Mucosa of stomach (tissue), 1 donor: Measurements from ENCODE around the gene PADI3.

Experiments
- H3K27me3 ChIP-seq: one replicate; pipeline ENCODE4 v1.7.0; 2013; ENCODE audit warnings: mild to moderate bottlenecking, low read length; ENCODE audit not compliant: control insufficient read depth, insufficient read depth
- H3K36me3 ChIP-seq: one replicate; pipeline ENCODE4 v1.7.0; 2013; ENCODE audit warnings: low read length; ENCODE audit not compliant: control insufficient read depth, insufficient read depth
- H3K4me1 ChIP-seq: one replicate; pipeline ENCODE4 v1.7.0; 2013; ENCODE audit warnings: mild to moderate bottlenecking, low read length; ENCODE audit not compliant: control insufficient read depth, insufficient read depth
- H3K4me3 ChIP-seq: one replicate; pipeline ENCODE4 v1.7.0; 2013; ENCODE audit warnings: low read length
- H3K9ac ChIP-seq: one replicate; pipeline ENCODE4 v1.7.0; 2013; ENCODE audit warnings: mild to moderate bottlenecking, low read length, moderate library complexity
- H3K9me3 ChIP-seq: one replicate; pipeline ENCODE4 v1.7.0; 2013; ENCODE audit warnings: mild to moderate bottlenecking, low read length, moderate library complexity; ENCODE audit not compliant: control insufficient read depth
- donor health status: Pancreatic carcinoma.

PADI3 gene

GRCh38 chr1:17207966-17208418, 40.9 kb upstream of the PADI3 start:
- Histone ChIP-seq H3K9me3 (no peaks in the 10 kb centered on the region), H3K4me3 (no peak overlapping the region), H3K4me1 (peaks cover 8% of the 10 kb centered on the region), H3K9ac (no peak overlapping the region), H3K36me3 (no peaks in the 10 kb centered on the region), H3K27me3 (peaks cover 22% of the 10 kb centered on the region)

- H3K9ac ChIP-seq = no peak overlapping the region
- no peaks in the 10 kb centered on the region for H3K9me3 ChIP-seq
- peaks cover 9% of the 10 kb centered on the region for H3K4me1 ChIP-seq
- H3K36me3 ChIP-seq = no peaks in the 10 kb centered on the region
- no peak overlapping the region for H3K4me3 ChIP-seq
- H3K27me3 ChIP-seq = peaks cover 27% of the 10 kb centered on the region
Observed at GRCh38 chr1:17208546-17208945, 40.4 kb upstream of the PADI3 start.

DNA sequence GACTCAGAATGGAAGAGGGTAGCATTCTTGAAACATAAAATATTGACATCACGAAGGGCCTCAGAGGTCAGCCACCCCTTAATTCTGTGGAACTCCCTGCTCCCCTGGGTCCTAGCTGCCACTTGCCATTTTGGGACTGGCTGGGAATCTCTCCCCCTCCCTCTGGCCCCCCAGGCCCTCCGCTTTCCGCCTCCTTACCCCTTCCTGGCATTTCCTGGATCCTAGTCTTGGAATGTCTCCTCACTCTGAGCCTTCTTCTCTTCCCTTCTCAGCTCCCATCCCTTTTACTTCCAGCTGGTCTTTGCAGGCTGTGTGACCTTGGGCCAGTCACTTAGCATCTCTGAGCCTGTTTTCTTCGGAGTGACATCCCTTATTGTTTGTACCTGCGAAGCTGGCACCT, 39.5 kb upstream of the PADI3 start:
- peaks cover 25% of the 10 kb centered on the region for H3K27me3 ChIP-seq

DNA sequence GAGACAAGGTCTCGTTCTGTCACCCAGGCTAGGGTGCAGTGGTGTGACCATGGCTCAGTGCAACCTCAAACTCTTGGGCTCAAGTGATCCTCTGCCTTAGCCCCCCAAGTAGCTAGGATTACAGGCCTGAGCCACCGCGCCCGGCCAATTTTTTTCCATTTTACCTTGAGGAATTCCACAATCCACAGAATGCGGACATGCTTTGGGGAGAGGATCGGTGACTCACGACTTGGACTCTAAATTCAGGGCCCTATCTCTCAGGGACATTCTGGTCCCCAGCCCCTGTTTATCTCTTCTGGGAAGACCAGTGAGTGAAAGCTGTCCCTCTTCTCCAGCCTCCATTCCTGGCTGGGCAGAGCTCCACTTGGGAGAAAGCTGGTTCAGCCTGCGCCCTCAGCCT, 38.7 kb upstream of the PADI3 start:
- H3K36me3 ChIP-seq = no peaks in the 10 kb centered on the region
- no peak overlapping the region for H3K9ac ChIP-seq
- H3K9me3 ChIP-seq = no peaks in the 10 kb centered on the region
- peaks cover 9% of the 10 kb centered on the region for H3K4me1 ChIP-seq
- no peak overlapping the region for H3K4me3 ChIP-seq
- peaks cover 21% of the 10 kb centered on the region for H3K27me3 ChIP-seq

More for the DNA sequence above, 39.5 kb upstream of the PADI3 start:
- H3K9me3 ChIP-seq = no peaks in the 10 kb centered on the region
- no peaks in the 10 kb centered on the region for H3K36me3 ChIP-seq
- H3K4me3 ChIP-seq = no peak overlapping the region
- H3K4me1 ChIP-seq = peaks cover 9% of the 10 kb centered on the region
- H3K9ac ChIP-seq = no peak overlapping the region

DNA sequence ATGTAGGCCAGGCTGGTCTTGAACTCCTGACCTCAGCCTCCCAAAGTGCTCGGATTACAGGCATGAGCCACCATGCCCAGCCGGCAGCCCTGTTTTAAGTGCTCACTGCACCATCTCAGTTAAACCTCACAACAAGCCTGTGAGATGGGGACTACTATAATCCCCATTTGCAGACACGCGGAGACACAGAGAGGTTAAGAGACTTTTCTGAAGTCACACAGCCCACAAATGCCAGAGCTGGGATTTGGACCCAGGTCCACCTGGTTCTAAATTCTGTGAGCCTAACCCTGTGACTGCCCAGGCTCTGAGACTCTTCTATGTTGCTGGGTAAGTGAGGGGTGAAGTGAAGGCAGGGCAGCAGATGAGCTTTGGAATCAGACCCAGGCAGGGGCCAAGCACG, 37.5 kb upstream of the PADI3 start:
- Histone ChIP-seq H3K4me1 (peaks cover 9% of the 10 kb centered on the region), H3K9ac (no peak overlapping the region), H3K4me3 (no peak overlapping the region), H3K9me3 (no peaks in the 10 kb centered on the region), H3K27me3 (peaks cover 15% of the 10 kb centered on the region), H3K36me3 (no peaks in the 10 kb centered on the region)

DNA sequence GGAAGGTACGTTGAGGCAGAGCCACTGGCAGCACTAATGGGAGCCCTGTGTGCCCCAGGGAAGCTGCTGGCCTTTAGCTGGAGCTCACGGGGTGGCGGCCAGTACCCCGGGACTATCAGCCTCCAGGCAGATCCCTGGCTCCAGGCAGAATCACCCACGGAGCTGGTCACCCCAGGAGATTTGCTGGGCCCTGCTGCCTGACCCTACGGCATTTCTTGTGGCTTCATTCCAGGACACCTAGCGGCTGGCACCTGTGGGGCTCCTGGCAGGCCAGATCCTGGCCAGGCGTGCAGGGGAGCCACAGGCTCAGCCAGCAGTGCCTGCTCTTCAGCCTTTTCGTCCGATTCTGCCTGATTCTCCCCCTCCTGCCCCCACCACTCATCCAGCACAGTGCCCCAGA, 36.9 kb upstream of the PADI3 start:
- H3K27me3 ChIP-seq = peaks cover 15% of the 10 kb centered on the region
- H3K36me3 ChIP-seq = no peaks in the 10 kb centered on the region
- H3K4me1 ChIP-seq = peaks cover 9% of the 10 kb centered on the region
- no peaks in the 10 kb centered on the region for H3K9me3 ChIP-seq
- no peak overlapping the region for H3K4me3 ChIP-seq
- H3K9ac ChIP-seq = no peak overlapping the region

DNA sequence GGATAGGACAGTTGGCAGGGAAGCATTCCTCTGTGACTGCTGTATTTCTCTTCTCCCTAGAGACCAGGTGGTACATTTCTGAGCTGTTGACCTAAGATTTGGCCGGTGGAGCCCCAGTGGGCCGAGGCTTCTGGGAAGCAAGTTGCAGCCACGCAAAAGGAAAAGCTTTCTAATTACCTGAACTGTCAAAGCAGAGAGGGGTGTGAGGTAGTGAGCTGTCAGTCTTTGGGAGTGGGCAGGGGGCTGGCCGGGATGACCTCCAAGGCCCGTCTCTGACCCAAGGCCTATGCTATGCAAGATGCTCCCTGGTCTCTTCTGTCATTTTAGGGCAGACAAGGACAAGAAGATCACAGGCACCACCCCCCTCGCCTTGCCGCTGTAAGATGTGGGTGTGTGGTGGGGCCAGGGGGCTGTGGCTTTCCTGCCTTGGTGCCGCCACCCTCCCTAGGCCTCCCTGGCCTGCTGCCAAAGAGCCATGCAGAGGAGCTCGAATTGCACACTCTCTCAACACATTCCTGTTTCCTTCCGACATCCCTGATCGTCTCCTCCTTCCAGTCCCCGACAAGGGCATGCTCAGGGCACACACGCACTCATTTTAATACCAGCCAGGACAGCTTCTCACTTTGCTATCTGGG, 36.3 kb upstream of the PADI3 start:
- no peaks in the 10 kb centered on the region for H3K9me3 ChIP-seq
- H3K36me3 ChIP-seq = no peaks in the 10 kb centered on the region
- peaks cover 15% of the 10 kb centered on the region for H3K27me3 ChIP-seq
- no peak overlapping the region for H3K9ac ChIP-seq
- H3K4me3 ChIP-seq = no peak overlapping the region
- H3K4me1 ChIP-seq = peaks cover 9% of the 10 kb centered on the region

- Histone ChIP-seq H3K27me3 (peaks cover 15% of the 10 kb centered on the region), H3K4me1 (peaks cover 9% of the 10 kb centered on the region)
Observed at GRCh38 chr1:17213148-17213781, 35.6 kb upstream of the PADI3 start.

DNA sequence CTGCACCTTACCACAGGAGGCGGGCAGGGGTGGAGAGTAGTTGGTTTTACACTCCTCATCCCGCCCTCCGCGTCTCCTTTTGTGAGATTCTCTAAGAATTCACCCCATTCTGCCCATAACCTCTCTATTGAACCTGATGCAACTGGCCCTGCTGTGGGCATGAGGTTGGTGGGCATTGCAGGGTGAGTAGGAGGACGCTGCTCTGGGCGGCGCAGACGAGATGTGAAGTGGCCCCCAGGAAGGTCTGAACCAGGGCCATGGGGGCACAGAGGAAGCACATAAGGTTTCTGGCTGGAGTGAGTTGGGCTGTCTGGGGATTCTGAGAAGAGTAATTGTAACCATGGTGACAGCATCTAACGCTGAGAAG, 35.1 kb upstream of the PADI3 start:
- H3K4me3 ChIP-seq = no peak overlapping the region
- no peaks in the 10 kb centered on the region for H3K36me3 ChIP-seq
- peaks cover 9% of the 10 kb centered on the region for H3K4me1 ChIP-seq
- no peaks in the 10 kb centered on the region for H3K9me3 ChIP-seq
- peaks cover 18% of the 10 kb centered on the region for H3K27me3 ChIP-seq
- H3K9ac ChIP-seq = no peak overlapping the region

More at GRCh38 chr1:17213148-17213781, 35.6 kb upstream of the PADI3 start:
- H3K9me3 ChIP-seq = no peaks in the 10 kb centered on the region
- H3K36me3 ChIP-seq = no peaks in the 10 kb centered on the region
- no peak overlapping the region for H3K9ac ChIP-seq
- H3K4me3 ChIP-seq = no peak overlapping the region

DNA sequence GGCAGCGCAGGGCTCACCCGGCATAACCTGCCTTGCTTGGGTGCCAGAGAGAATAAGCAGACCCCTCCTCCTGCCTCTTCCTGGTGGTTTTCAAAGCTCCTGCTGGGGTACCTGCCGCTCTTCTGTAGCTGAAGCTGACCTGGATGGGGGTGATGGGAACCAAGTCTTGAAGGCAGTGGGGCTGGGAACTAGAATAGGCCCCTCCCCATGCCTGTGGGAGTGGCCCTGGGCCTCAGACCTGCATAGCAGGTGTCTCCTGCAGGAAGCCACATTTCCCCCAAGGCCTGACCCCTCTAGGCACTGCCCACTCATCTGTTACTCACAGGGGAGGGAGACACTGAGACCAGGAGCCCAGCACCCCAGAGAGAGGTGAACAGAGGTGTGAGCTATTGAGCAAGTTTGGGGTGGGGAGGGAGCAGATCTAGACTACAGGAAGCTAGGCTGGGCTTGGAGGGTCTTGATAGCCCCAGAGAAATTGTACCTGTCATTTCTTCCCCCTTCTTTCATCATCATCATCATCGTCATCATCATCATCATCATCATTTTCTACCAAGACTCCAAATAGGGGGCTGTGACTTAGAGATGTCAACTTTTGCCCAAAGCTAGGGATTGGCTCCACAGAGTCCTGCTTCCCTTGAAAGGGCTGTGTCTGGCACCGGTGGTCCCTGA, 33.9 kb upstream of the PADI3 start:
- no peaks in the 10 kb centered on the region for H3K36me3 ChIP-seq
- H3K4me3 ChIP-seq = no peak overlapping the region
- no peak overlapping the region for H3K9ac ChIP-seq
- H3K4me1 ChIP-seq = peaks cover 9% of the 10 kb centered on the region
- H3K9me3 ChIP-seq = no peaks in the 10 kb centered on the region
- peaks cover 20% of the 10 kb centered on the region for H3K27me3 ChIP-seq

GRCh38 chr1:17215545-17215890, 33.4 kb upstream of the PADI3 start:
- H3K27me3 ChIP-seq = peaks cover 23% of the 10 kb centered on the region
- no peaks in the 10 kb centered on the region for H3K36me3 ChIP-seq
- H3K9me3 ChIP-seq = no peaks in the 10 kb centered on the region
- H3K9ac ChIP-seq = no peak overlapping the region
- H3K4me3 ChIP-seq = no peak overlapping the region
- peaks cover 9% of the 10 kb centered on the region for H3K4me1 ChIP-seq

DNA sequence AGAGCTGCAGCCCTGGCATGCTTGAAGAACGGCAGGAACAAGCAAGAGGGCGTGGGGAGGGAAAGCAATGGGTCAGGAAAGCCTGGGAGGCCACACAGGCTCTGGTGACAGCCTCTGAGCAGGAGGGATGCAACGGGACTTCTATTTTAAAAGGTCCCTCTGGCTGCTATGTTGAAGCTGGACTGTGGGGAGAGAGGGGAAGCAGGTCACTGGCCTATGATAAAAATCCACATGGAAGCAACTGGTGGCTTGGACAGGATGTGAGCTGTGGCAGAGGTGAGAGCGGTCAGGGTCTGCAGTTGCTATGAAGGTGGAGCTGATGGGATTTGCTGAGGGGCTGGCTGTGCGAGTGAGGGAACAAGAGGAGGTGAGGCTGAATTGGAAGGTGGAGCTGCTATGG, 32.8 kb upstream of the PADI3 start:
- Histone ChIP-seq H3K9ac (no peak overlapping the region), H3K4me1 (peaks cover 9% of the 10 kb centered on the region), H3K4me3 (no peak overlapping the region), H3K27me3 (peaks cover 23% of the 10 kb centered on the region), H3K9me3 (no peaks in the 10 kb centered on the region), H3K36me3 (no peaks in the 10 kb centered on the region)
